Activated T-cell treated with anti-CD3 and anti-CD28 coated beads for 4 hours (primary cell): Measurements from ENCODE around the gene IQCB1.
"Not testable (repeated sequence)": the region's sequence is repeated elsewhere in the genome, so short reads cannot be mapped to it uniquely, and the experiment has no call there.

ENCODE experiments used
- DNase-seq: peaks from one replicate; pipeline ENCODE4 v3.0.0-alpha.2; 2020

Gene IQCB1

DNA sequence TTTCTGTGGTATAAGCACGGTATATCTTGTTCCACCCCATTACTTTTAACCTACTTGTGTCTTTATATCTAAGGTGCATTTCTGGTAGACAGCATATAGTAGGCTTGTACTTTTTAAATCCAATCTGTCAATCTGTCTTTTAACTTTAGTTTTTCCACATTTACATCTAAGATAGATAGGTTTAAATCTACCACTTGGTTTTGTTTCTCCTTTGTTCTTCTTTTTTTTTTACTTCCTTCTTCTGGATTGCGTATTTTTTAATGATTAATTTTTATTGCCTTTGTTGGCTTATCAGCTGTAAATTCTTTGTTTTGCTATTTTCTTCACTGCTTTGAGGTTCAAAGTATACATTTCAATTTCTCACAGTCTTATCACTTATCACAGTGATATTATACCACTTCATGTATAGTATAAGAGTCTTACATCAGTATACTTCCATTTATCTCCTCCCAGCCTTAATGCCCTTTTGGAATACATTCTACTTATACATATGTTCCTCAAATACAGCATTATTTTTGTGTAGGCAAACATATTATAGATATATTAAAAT lies 31.0 kb downstream of the IQCB1 start:
- no peak for DNase-seq

- DNase-seq, result no peak
These were observed 34.0 kb downstream of the IQCB1 start for GRCh38 chr3:121800906-121801305.

DNA sequence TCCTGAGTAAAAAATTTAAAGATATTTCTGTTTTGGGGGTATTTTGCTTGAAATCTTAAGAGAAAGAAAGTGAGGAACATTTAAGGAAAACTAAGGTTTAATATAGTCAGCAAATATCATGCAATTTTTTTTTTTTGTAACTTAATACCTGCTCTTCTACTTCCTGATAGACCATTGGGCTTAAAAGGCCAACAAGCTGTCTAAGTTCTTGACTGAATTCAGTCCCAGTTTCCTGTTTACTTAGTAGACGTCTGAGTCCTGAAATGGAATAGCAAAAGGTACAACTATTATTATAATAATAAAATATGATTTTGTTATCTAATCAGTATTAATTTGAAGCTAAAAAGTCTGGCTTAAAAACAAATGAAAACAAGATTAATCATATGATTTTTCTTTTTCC lies 37.9 kb downstream of the IQCB1 start:
- DNase-seq, result no peak

DNA sequence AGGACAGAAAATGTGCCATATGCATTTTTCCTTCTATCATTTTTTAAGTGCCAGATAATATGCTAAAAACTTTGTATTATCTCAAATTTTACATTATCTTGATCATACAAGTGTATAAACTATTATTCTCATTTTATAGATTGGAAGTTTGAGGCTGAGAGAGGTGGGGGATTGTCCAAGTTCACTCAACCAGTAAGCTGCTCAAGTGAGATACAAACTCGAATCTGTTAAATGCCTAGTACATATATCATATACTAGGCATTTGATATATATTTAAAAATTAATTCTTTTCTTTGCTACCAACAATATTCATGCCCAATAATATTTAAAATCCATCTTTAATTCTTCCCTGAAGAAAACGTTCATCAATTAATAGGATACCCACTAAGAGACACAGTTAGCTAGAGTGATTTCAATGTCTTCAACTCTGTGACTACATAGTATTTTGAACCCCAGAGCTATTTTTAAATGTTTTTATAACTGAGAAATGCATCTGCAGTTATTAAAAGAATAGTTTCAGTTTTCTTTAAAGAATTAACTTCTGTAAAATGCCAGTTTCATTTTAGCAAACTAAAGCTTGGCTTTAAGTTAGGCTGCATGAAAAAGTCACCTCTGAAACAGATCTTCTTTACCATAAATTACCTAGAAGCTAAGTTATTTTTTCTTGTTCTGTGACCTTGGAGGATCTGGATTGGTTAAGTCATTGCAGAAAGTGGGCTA lies 40.4 kb downstream of the IQCB1 start:
- DNase-seq, result no peak

- no peak for DNase-seq
These were observed 41.8 kb downstream of the IQCB1 start for GRCh38 chr3:121793078-121793477.

- no peak for DNase-seq
These were observed 48.4 kb downstream of the IQCB1 start for GRCh38 chr3:121786485-121786884.

DNA sequence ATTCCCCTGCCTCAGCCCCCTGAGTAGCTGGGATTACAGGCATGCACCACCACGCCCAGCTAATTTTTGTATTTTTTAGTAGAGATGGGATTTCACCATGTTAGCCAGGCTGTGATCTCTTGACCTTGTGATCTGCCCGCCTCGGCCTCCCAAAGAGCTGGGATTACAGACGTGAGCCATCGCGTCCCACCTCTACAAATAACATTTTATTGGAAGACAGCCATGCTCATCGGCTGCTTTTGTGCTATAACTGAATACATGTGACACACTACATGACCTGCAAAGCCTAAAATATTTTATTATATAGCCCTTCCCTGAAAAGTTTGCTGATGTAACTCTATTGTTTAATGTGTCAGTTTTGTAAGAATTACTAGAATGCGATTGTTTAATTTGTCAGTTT lies 52.1 kb downstream of the IQCB1 start:
- DNase-seq, result not testable (repeated sequence)

DNA sequence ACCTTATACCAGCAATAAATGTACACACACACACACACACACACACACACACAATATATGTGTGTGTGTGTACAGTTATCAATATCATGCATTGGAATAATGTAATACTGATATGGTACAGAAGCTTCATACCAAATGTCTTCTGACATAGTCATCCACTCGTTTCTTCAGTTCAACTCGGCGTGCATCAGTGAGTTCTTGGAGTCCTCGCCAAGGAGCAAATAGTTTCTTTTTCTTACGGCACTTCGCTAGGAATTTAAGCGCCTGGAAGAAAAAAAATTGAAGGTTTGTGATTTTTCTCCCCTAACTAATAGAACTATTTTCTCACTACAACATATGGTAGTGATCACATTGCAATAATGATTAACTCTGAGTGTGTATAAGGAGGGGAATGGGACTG lies 53.2 kb downstream of the IQCB1 start:
- DNase-seq, result no peak

- not testable (repeated sequence) for DNase-seq
These were observed 59.8 kb downstream of the IQCB1 start for GRCh38 chr3:121775095-121775494.

DNA sequence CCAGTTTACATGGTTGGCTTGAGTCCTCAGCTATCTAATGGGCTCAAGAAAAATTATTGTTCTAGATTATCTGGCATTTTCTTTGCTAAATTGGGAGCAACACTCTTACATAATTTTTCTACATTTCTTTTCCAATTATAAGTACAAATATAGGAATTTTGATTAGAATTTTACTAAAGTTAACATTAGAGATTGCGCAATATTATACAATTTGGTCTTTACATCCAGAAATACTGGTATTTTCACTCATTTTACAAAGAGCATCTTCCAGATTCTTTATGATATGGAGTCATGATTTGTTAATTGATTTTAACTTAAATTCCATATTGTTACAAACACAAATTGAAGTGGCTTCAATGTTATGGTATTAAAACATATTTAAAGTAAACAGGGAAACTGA lies 65.6 kb downstream of the IQCB1 start:
- no peak for DNase-seq

DNA sequence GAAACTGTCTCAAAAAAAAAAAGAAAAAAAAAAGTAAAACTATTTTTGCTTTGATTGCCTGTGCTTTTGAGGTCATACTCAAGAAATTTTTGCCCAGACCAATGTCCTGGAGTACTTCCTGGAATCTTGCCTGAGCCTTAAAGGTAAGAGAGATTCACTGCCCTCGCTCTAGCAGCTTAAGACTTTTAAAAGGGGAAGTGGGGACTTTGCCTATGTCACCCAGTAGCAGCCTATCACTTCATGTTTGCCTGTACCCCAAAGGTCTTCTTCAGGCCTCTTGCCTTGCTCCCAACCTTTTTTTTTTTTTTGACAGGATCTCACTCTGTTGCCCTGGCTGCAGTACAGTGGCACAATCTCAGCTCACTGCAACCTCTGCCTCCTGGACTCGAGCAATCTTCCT lies 66.4 kb downstream of the IQCB1 start:
- no peak for DNase-seq

DNA sequence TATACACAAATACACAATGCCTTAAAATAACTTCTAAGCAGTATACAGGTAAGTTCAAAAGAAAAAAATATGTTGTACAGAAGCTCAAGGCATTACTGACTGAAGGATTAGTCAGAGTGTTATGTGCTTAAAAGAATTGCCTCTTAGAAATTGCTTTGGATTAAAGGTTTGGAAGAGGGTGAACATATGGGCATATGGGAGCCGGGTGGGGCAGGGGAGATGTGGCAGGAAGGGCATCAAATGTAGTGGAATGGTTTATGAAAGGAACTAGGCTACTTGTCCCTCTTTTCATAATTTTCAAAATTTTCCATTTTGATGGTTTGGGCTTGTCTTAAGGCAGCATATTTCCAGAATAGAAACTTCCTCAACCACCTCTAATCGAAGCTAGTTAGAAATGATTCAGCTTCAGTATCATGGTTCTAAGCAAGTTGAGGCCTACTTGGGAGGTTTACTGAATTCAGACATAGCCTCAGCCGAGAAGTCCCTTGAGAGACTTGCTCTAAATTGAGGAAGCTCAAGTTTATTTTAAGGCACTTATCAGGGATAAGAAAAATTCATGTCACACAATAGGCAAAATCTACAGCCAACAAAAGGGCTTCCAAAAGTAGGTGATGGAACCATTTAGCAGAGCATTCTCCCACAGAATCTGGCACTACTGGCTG lies 75.2 kb downstream of the IQCB1 start:
- DNase-seq, result no peak

DNA sequence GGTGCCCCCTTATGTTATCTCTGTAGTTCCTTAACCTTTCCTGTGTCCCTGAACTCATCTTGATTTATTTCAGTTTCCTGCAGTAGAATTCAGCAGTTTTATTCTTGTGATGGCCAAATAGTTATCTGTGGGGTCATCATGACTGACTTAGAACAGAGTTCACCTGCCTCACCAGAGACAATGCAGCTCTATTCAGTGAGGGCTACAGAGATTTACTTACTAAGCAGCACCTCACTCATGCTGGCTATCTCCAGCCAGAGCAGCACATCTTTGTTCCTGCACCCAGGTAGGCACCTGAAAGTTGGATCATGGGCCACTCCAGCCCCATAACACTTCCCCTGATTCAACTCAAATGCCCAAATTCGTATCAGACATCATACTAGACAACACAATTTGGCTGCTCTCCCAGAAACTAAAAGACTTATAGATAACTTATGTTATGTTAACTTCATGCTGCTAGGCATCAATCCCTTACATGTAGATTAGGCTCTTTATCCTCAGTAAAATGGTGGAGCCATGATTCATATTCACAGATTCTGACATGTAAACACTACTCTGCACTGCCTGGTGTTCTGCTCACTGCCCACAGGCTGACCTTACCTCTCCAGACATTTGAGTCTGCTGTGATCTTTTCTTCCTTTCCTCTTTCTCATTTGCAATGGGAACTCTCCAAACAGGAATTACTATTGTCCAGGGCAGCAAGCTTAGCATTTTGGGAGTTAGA lies 76.0 kb downstream of the IQCB1 start:
- DNase-seq, result no peak

DNA sequence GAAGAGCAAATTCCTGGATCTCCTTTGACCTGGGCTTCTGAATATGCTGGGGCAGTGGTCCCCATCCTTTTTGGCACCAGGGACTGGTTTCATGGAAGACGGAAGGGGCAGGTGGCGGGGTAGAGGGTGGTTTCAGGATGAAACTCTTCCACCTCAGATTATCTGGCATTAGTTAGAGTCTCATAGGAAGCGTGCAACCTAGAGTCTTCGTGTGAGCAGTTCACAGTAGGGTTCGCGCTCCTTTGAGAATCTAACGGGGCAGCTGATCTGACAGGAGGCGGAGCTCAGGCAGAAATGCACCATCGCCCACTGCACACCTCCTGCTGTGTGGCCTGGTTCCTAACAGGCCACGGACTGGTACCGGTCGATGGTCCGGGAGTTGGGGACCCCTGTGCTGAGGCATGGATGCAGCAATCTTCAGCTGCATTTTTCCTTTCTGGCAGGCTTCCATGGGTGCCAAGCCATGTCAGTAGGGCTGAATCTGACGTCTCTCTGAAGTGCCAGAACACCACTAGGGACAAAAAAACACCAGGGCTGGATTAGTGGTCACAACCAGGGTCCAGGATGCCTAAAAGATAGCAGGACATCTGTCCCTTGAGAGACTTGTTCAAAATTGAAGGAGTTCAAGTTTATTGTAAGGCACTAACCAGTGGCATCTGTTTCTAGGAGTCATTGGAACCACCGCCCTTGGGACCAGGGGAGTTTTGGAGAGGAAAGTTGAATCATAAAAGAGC lies 76.9 kb downstream of the IQCB1 start:
- no peak for DNase-seq

DNA sequence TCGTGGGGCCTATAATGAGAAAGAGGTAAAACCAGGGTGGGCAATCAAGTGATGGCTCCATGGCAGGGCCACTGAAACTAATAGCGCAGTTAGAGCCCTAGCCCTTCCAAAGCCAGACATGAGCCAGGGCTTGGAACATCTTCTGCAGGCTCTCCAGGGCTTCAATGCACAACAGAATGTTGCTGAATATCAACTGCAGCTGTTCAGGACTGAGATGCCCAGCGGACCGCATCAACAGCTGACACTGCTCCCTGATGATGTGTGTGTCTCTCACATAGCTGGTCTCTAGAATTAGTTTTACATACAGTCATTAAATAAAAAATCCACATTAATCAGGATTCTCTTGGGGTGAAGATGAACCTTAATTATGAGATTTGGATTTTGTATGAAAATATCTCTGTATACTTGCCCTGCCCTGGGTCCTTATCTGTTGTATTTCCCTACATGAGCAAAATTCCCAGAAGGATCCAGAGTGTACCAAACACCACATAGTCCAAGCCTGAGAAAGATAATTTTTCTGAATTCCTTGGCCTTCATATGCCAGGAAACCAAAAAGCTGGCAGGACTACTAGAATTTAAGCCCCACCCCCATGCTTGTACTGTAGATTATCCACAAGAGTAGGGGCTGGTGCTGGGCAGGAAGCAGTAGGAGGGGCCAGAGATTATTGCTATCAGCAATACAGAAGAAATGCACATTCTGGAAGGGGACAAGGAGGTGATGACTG lies 77.6 kb downstream of the IQCB1 start:
- DNase-seq, result no peak

DNA sequence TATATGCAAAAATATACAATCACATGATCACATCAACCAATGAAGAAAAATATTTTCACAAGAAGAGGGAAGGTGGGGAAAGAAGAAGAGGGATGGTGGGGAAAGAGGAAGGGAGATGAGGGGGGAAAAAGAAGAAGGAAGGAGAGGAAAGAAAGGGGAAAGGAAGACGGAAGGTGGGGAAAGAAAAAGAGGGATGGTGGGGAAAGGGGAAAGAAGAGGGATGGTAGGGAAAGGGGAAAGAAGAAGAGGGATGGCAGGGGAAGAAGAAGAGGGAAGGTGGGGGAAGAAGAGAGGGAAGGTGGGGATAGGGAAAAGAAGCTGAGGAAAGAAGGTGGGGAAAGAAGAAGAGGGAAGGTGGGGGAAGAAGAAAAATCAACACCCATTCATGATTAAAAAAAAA lies 82.1 kb downstream of the IQCB1 start:
- no peak for DNase-seq

GRCh38 chr3:121752261-121752660 lies 82.6 kb downstream of the IQCB1 start:
- no peak for DNase-seq

- no peak for DNase-seq
These were observed 84.8 kb downstream of the IQCB1 start for GRCh38 chr3:121750087-121750415.

DNA sequence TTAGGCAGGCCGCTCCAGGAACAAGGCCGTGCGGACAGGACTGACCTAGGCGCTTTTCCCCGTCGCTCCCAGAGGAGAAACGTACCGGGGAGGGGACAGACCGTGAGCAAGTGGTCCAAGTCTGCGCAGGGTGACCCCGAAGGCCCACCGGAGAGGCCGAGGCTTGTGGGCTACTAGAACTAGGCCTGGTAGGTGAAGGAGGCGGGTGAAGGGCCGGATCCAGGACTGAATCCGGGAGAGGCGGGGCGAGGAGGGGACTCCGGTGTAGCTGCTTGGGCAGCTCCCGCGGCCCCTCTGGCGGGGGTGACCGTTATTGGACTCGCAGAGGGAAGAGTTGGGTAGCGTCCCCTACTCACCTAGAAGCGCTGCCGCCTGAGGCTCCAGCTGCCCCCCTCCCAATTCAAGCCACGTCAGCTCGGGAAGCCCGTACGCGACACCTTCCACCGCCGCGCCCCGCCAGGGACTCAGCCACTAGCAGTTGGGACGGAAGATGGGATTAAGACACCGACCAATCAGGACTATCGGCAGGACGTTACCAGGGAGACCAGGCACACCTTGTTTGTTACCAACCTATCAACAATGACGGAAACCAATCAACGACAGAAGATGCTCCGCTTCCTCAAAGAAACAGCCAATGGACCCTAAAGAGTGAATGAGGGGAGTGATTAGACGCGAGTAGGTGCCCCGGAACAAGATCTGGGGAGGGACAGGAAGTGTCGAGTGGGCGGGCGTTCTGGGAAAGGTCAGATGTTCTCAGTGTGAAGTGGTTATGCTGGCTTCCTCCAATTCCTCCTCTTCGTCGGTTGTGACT lies 85.4 kb downstream of the IQCB1 start, which contains the start of gene GOLGB1:
TSS of gene GOLGB1 (minus strand) at position 466 of the 811 bp plus-strand sequence. CDS start 18,770 bp downstream, outside the sequence.
- DNase-seq, result peak; percentile 89

GRCh38 chr3:121748680-121749275 lies 86.1 kb downstream of the IQCB1 start:
- DNase-seq, result no peak

DNA sequence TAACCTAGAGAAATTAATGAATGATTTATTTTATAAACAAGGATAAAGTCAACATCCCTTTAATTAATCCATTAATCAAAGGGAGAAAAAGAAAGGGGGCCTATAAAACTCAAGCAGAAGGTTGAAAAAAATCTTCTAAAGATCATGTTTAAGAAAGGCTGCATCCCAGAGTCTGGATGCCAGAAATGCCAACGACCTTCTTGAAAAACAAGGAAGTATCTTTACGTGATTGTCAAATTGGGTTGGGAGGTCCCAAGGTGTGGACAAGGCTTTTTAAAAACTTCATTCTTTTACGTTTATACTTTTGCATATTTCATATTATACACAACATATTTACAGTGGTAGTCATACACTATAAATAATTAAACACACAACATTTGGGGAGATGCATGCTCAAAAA lies 86.9 kb downstream of the IQCB1 start:
- no peak for DNase-seq
